Lower lobe of right lung (tissue), 2 donors: Measurements from ENCODE around the gene ZNF580. TPM values are rescaled to one million over a fixed set of nuclear protein-coding genes. Genes with fewer than 3 reads are reported as not detected.

Source experiments
- ATAC-seq, 2 donors: fragments of 200-7000 bp; cut with Tn5 transposase; one replicate each; pipeline ENCODE4 v1.9.1; 2020 to 2022; ENCODE audit warnings: mild to moderate bottlenecking in 2 of 2, moderate library complexity in 2 of 2
- DNase-seq: peaks from one replicate; pipeline ENCODE4 v3.0.0-alpha.2; 2020
- H3K27ac ChIP-seq: fragments of 200-600 bp; one replicate; pipeline ENCODE4 v1.8.0; 2022
- H3K27me3 ChIP-seq: fragments of 200-600 bp; one replicate; pipeline ENCODE4 v1.8.0; 2022; ENCODE audit warnings: low read depth
- H3K36me3 ChIP-seq: fragments of 200-600 bp; one replicate; pipeline ENCODE4 v1.8.0; 2022; ENCODE audit warnings: mild to moderate bottlenecking
- H3K4me1 ChIP-seq: fragments of 200-600 bp; one replicate; pipeline ENCODE4 v1.8.0; 2022
- H3K4me3 ChIP-seq: fragments of 200-600 bp; one replicate; pipeline ENCODE4 v1.8.0; 2022; ENCODE audit warnings: mild to moderate bottlenecking
- H3K9me3 ChIP-seq: fragments of 200-600 bp; one replicate; pipeline ENCODE4 v1.8.0; 2022
- CTCF ChIP-seq: fragments of 200-600 bp; IDR thresholded peaks from one replicate; pipeline ENCODE4 v1.8.0; 2022; ENCODE audit warnings: antibody characterized with exemption, mild to moderate bottlenecking
- intact Hi-C: fragments of 100-400 bp; cut with DNase I; formaldehyde crosslinking; loops from one replicate; pipeline ENCODE4 v1.11.0; 2022
- total RNA-seq: library from RNA; stranded (reverse); fragmentation: NEBNext Ultra II Directional; extraction: Animal tissue kit (Norgen Biotek cat#: 25700); gene quantifications from one replicate; pipeline ENCODE4 v1.2.1, GENCODE V29; 2021
- donor health status: DM: no; HTN: yes; CAD: no; lungs with severe emphysema.

ZNF580 gene
- total RNA-seq, 1 donor from 2014 or later = 35.2 TPM

- intact Hi-C loops = no loop called here
- H3K4me3 ChIP-seq = no peak overlapping the region
Observed at GRCh38 chr19:55650126-55650557, 9.3 kb downstream of the ZNF580 start.

GRCh38 chr19:55650602-55651230, 9.9 kb downstream of the ZNF580 start:
- Histone ChIP-seq H3K36me3 (peaks cover 8% of the 10 kb centered on the region), H3K27ac (no peak overlapping the region), H3K4me3 (no peak overlapping the region), H3K27me3 (no peaks in the 10 kb centered on the region), H3K9me3 (no peaks in the 10 kb centered on the region), H3K4me1 (peaks cover 30% of the 10 kb centered on the region)
- no peak for TF ChIP-seq CTCF
- ATAC-seq (no peak), DNase-seq (no peak)
- intact Hi-C loops = no loop called here

More at GRCh38 chr19:55650126-55650557, 9.3 kb downstream of the ZNF580 start:
- ATAC-seq (no peak), DNase-seq (no peak)
- Histone ChIP-seq H3K9me3 (no peaks in the 10 kb centered on the region), H3K36me3 (peaks cover 13% of the 10 kb centered on the region), H3K4me1 (peaks cover 29% of the 10 kb centered on the region), H3K27me3 (no peaks in the 10 kb centered on the region), H3K27ac (no peak overlapping the region)
- TF ChIP-seq CTCF = no peak

GRCh38 chr19:55651236-55651635, 10.4 kb downstream of the ZNF580 start:
- no peaks in the 10 kb centered on the region for H3K27me3 ChIP-seq

GRCh38 chr19:55652311-55653128, 11.7 kb downstream of the ZNF580 start:
- TF ChIP-seq CTCF = no peak
- H3K4me1 ChIP-seq = peaks cover 40% of the 10 kb centered on the region
- DNase-seq (peak; percentile 64), ATAC-seq (no peak)
- intact Hi-C loops = no loop called here
- peaks cover 6% of the 10 kb centered on the region for H3K36me3 ChIP-seq
- H3K9me3 ChIP-seq = no peaks in the 10 kb centered on the region
- H3K27ac ChIP-seq = no peak overlapping the region
- H3K27me3 ChIP-seq = no peaks in the 10 kb centered on the region
- H3K4me3 ChIP-seq = no peak overlapping the region

More at GRCh38 chr19:55651236-55651635, 10.4 kb downstream of the ZNF580 start:
- ATAC-seq (no peak), DNase-seq (no peak)
- H3K4me1 ChIP-seq = peaks cover 35% of the 10 kb centered on the region
- no peak overlapping the region for H3K4me3 ChIP-seq
- H3K9me3 ChIP-seq = no peaks in the 10 kb centered on the region
- intact Hi-C loops = no loop called here
- H3K27ac ChIP-seq = no peak overlapping the region
- peaks cover 6% of the 10 kb centered on the region for H3K36me3 ChIP-seq
- TF ChIP-seq CTCF = no peak

GRCh38 chr19:55653651-55654322, 13.0 kb downstream of the ZNF580 start:
- H3K9me3 ChIP-seq = no peaks in the 10 kb centered on the region
- DNase-seq (peak; percentile 98), ATAC-seq (peak; percentile 77 to 87)
- peak; percentile 98 for TF ChIP-seq CTCF
- H3K4me1 ChIP-seq = peaks cover 46% of the 10 kb centered on the region
- H3K36me3 ChIP-seq = peaks cover 11% of the 10 kb centered on the region
- H3K4me3 ChIP-seq = peak overlapping the region; percentile 95
- H3K27ac ChIP-seq = peak overlapping the region; percentile 98
- H3K27me3 ChIP-seq = no peaks in the 10 kb centered on the region
- intact Hi-C loops = no loop called here
